Neural progenitor cell (in vitro differentiated cells): Measurements from ENCODE around the gene ARL15. TPM values are rescaled to one million over a fixed set of nuclear protein-coding genes. Genes with fewer than 3 reads are reported as not detected.

Experiments
- DNase-seq: peaks from one replicate; pipeline ENCODE4 v3.0.0-alpha.2; 2016; ENCODE audit warnings: low spot score
- H2AFZ ChIP-seq: fragments of 200-600 bp; sonication (generic); replicated peaks from 2 replicates; pipeline ENCODE4 v1.6.1; 2016; ENCODE audit warnings: antibody characterized with exemption
- H3F3A ChIP-seq: fragments of 200-600 bp; sonication (generic); 2 replicates; pipeline ENCODE4 v1.6.1; 2016; ENCODE audit warnings: antibody characterized with exemption, low read depth
- H3K27ac ChIP-seq: fragments of 200-600 bp; sonication (generic); 2 replicates; pipeline ENCODE4 v1.5.1; 2016; ENCODE audit warnings: mild to moderate bottlenecking
- H3K27me3 ChIP-seq: fragments of 200-600 bp; sonication (generic); 2 replicates; pipeline ENCODE4 v1.6.1; 2016; ENCODE audit warnings: mild to moderate bottlenecking, moderate library complexity
- H3K36me3 ChIP-seq: fragments of 200-600 bp; sonication (generic); 2 replicates; pipeline ENCODE4 v1.5.1; 2016
- H3K4me1 ChIP-seq: fragments of 200-600 bp; sonication (generic); 2 replicates; pipeline ENCODE4 v1.6.1; 2016; ENCODE audit warnings: mixed run types
- H3K4me2 ChIP-seq: fragments of 200-600 bp; sonication (generic); 2 replicates; pipeline ENCODE4 v1.6.1; 2016
- H3K4me3 ChIP-seq: fragments of 200-600 bp; sonication (generic); 2 replicates; pipeline ENCODE4 v1.5.1; 2016
- H3K79me2 ChIP-seq: fragments of 200-600 bp; sonication (generic); 2 replicates; pipeline ENCODE4 v1.6.1; 2016; ENCODE audit warnings: low read depth
- H3K9ac ChIP-seq: fragments of 200-600 bp; sonication (generic); 2 replicates; pipeline ENCODE4 v1.6.1; 2016
- H3K9me3 ChIP-seq: fragments of 200-600 bp; sonication (generic); 2 replicates; pipeline ENCODE4 v1.5.1; 2016; ENCODE audit warnings: low read depth
- H4K20me1 ChIP-seq: fragments of 200-600 bp; sonication (generic); 2 replicates; pipeline ENCODE4 v1.6.1; 2016; ENCODE audit warnings: low read depth
- H3K27ac Mint-ChIP-seq: 3 replicates; pipeline ENCODE4 v1.8.0; 2021; ENCODE audit warnings: mixed read lengths
- H3K27me3 Mint-ChIP-seq: 2 replicates; pipeline ENCODE4 v1.8.0; 2022; ENCODE audit warnings: low read depth, mild to moderate bottlenecking, inconsistent platforms, moderate library complexity, mixed read lengths; ENCODE audit not compliant: insufficient read depth
- H3K36me3 Mint-ChIP-seq: 3 replicates; pipeline ENCODE4 v1.8.0; 2021; ENCODE audit warnings: mixed read lengths
- H3K4me1 Mint-ChIP-seq: 3 replicates; pipeline ENCODE4 v1.8.0; 2021; ENCODE audit warnings: mixed read lengths
- H3K4me3 Mint-ChIP-seq: 3 replicates; pipeline ENCODE4 v1.8.0; 2021; ENCODE audit warnings: mild to moderate bottlenecking, moderate library complexity, mixed read lengths
- H3K9me3 Mint-ChIP-seq: 3 replicates; pipeline ENCODE4 v1.8.0; 2020; ENCODE audit warnings: mixed read lengths
- CTCF ChIP-seq: fragments of 200-600 bp; sonication (generic); IDR thresholded peaks from 2 replicates; pipeline ENCODE4 v1.5.1; 2017; ENCODE audit warnings: antibody characterized with exemption, mild to moderate bottlenecking
- EZH2 ChIP-seq: fragments of 200-600 bp; sonication (generic); IDR thresholded peaks from 2 replicates; pipeline ENCODE4 v1.6.1; 2017; ENCODE audit warnings: antibody characterized with exemption, mild to moderate bottlenecking, moderate library complexity
- EZH2phosphoT487 ChIP-seq: fragments of 200-600 bp; sonication (generic); IDR thresholded peaks from 2 replicates; pipeline ENCODE4 v1.6.1; 2017; ENCODE audit warnings: antibody characterized with exemption
- total RNA-seq: library from RNA; depleted of rRNA; stranded (reverse); fragments of >200 nt; gene quantifications from 2 replicates; pipeline ENCODE4 v1.2.3, GENCODE V29; 2015; ENCODE audit warnings: low replicate concordance

The ARL15 gene
- total RNA-seq, 1 donor from 2014 or later: 39.1 TPM

GRCh38 chr5:54270326-54270725 is 40.0 kb downstream of the ARL15 start:
- Histone ChIP-seq H3K27me3 (no peaks in the 10 kb centered on the region), H3K4me1 (no peaks in the 10 kb centered on the region), H2AFZ (no peak overlapping the region), H4K20me1 (no peaks in the 10 kb centered on the region), H3K27ac (no peak overlapping the region), H3K9ac (no peak overlapping the region), H3K9me3 (no peaks in the 10 kb centered on the region), H3K4me2 (no peak overlapping the region), H3K36me3 (no peaks in the 10 kb centered on the region), H3F3A (no peaks in the 10 kb centered on the region), H3K4me3 (no peak overlapping the region), H3K79me2 (no peaks in the 10 kb centered on the region)
- no peaks in the 10 kb centered on the region for H3K4me1 Mint-ChIP-seq
- no peak overlapping the region for H3K27ac Mint-ChIP-seq
- H3K9me3 Mint-ChIP-seq: peaks cover 2% of the 10 kb centered on the region
- DNase-seq: no peak
- H3K4me3 Mint-ChIP-seq: no peak overlapping the region
- H3K36me3 Mint-ChIP-seq: peaks cover 2% of the 10 kb centered on the region
- H3K27me3 Mint-ChIP-seq: no peaks in the 10 kb centered on the region
- no peak for TF ChIP-seq CTCF
- no peak for TF ChIP-seq EZH2phosphoT487
- TF ChIP-seq EZH2: no peak

GRCh38 chr5:54264574-54264973 is 45.8 kb downstream of the ARL15 start:
- H3K27ac ChIP-seq: no peak overlapping the region
- Mint-ChIP-seq H3K4me3 (no peak overlapping the region), H3K36me3 (peaks cover 2% of the 10 kb centered on the region), H3K4me1 (no peaks in the 10 kb centered on the region), H3K9me3 (peaks cover 2% of the 10 kb centered on the region), H3K27ac (no peak overlapping the region), H3K27me3 (no peaks in the 10 kb centered on the region)
- DNase-seq: no peak
- peaks cover 13% of the 10 kb centered on the region for H3K4me1 ChIP-seq
- no peak overlapping the region for H3K9ac ChIP-seq
- no peak overlapping the region for H3K4me3 ChIP-seq
- H3K4me2 ChIP-seq: no peak overlapping the region
- no peaks in the 10 kb centered on the region for H3K36me3 ChIP-seq
- H3K27me3 ChIP-seq: no peaks in the 10 kb centered on the region
- H3K9me3 ChIP-seq: no peaks in the 10 kb centered on the region
- H3K79me2 ChIP-seq: peaks cover 7% of the 10 kb centered on the region
- TF ChIP-seq CTCF (no peak), EZH2 (no peak), EZH2phosphoT487 (no peak)
- H2AFZ ChIP-seq: no peak overlapping the region
- no peaks in the 10 kb centered on the region for H4K20me1 ChIP-seq
- no peaks in the 10 kb centered on the region for H3F3A ChIP-seq

- Histone ChIP-seq H3K27me3 (no peaks in the 10 kb centered on the region), H3K36me3 (no peaks in the 10 kb centered on the region), H3F3A (no peaks in the 10 kb centered on the region), H3K9ac (no peak overlapping the region), H3K27ac (no peak overlapping the region), H3K4me3 (no peak overlapping the region), H3K4me1 (peaks cover 13% of the 10 kb centered on the region), H3K79me2 (peaks cover 7% of the 10 kb centered on the region), H3K9me3 (no peaks in the 10 kb centered on the region), H3K4me2 (peak overlapping the region; percentile 6), H2AFZ (no peak overlapping the region), H4K20me1 (no peaks in the 10 kb centered on the region)
- Mint-ChIP-seq H3K9me3 (no peaks in the 10 kb centered on the region), H3K36me3 (no peaks in the 10 kb centered on the region), H3K4me1 (no peaks in the 10 kb centered on the region), H3K4me3 (no peak overlapping the region), H3K27me3 (no peaks in the 10 kb centered on the region), H3K27ac (no peak overlapping the region)
- TF ChIP-seq CTCF (no peak), EZH2phosphoT487 (no peak), EZH2 (no peak)
- no peak for DNase-seq
Measured at GRCh38 chr5:54263447-54263846, 46.9 kb downstream of the ARL15 start.

GRCh38 chr5:54261596-54261995 is 48.8 kb downstream of the ARL15 start:
- H4K20me1 ChIP-seq: no peaks in the 10 kb centered on the region
- H3K27ac Mint-ChIP-seq: no peak overlapping the region
- no peaks in the 10 kb centered on the region for H3K9me3 ChIP-seq
- no peak overlapping the region for H3K4me3 ChIP-seq
- H3K4me1 Mint-ChIP-seq: no peaks in the 10 kb centered on the region
- no peak overlapping the region for H3K4me2 ChIP-seq
- no peak for DNase-seq
- H3K36me3 ChIP-seq: no peaks in the 10 kb centered on the region
- H3K79me2 ChIP-seq: peaks cover 7% of the 10 kb centered on the region
- peaks cover 2% of the 10 kb centered on the region for H3K9me3 Mint-ChIP-seq
- H3K27me3 Mint-ChIP-seq: no peaks in the 10 kb centered on the region
- peaks cover 13% of the 10 kb centered on the region for H3K4me1 ChIP-seq
- H2AFZ ChIP-seq: no peak overlapping the region
- H3K9ac ChIP-seq: no peak overlapping the region
- no peaks in the 10 kb centered on the region for H3K36me3 Mint-ChIP-seq
- no peak overlapping the region for H3K27ac ChIP-seq
- H3K27me3 ChIP-seq: no peaks in the 10 kb centered on the region
- no peaks in the 10 kb centered on the region for H3F3A ChIP-seq
- H3K4me3 Mint-ChIP-seq: no peak overlapping the region
- TF ChIP-seq EZH2phosphoT487 (no peak), CTCF (no peak), EZH2 (no peak)
